HCT116 (cell line): ENCODE measurements around the gene MAEA. TPM values are rescaled to one million over a fixed set of nuclear protein-coding genes. Genes with fewer than 3 reads are reported as not detected.

Experiments
- ATAC-seq: fragments of 200-7000 bp; cut with Tn5 transposase; 2 replicates; pipeline ENCODE4 v1.9.1; 2020; ENCODE audit warnings: mild to moderate bottlenecking, moderate library complexity
- BruUV-seq: library from RNA; stranded (reverse); fragments of 400-500 nt; replicated peaks from 2 replicates; lab custom pipeline; 2021; lab: Mats Ljungman, UMichigan
- CTCF ChIA-PET: fragments of 300-600 bp; sonication (Branson Sonifier 250); formaldehyde crosslinking; loops from one replicate; lab custom pipeline; 2021; ENCODE audit warnings: antibody characterized with exemption; lab: Charles Lee
- POLR2A ChIA-PET: fragments of 300-600, 350-600 bp; sonication (Branson Sonifier 250); formaldehyde crosslinking; loops from one replicate; lab custom pipeline; 2021; ENCODE audit warnings: antibody characterized with exemption; lab: Charles Lee
- RAD21 ChIA-PET, 2 experiments: fragments of 300-600 bp; sonication (Branson Sonifier 250); formaldehyde crosslinking; loops; one replicate each; lab custom pipeline; 2023; ENCODE audit warnings: low total read pairs in 2 of 2; ENCODE audit not compliant: uncharacterized antibody in 2 of 2, unreplicated experiment in 2 of 2, low non-redundant PET in 1 of 2; lab: Charles Lee
- DNase-seq: peaks from one replicate; pipeline ENCODE4 v3.0.0-alpha.2; 2010; ENCODE audit warnings: low read depth, low spot score
- H2AFZ ChIP-seq: fragments of 200-600 bp; shearing (Covaris generic), sonication (generic); 2 replicates; pipeline ENCODE4 v1.6.1; 2017; ENCODE audit warnings: low read depth, mixed run types, mixed read lengths, antibody characterized with exemption, low read length; ENCODE audit not compliant: poor library complexity, severe bottlenecking
- H3K27ac ChIP-seq: 2 replicates; pipeline ENCODE4 v1.5.1; 2012; ENCODE audit warnings: low read depth, low read length
- H3K27me3 ChIP-seq: fragments of 200-600 bp; sonication (generic); 2 replicates; pipeline ENCODE4 v1.6.1; 2016; ENCODE audit warnings: mixed run types, low read length, mixed read lengths; ENCODE audit not compliant: insufficient read depth
- H3K36me3 ChIP-seq, 2 experiments: fragments of 200-500 bp in 1 of 2; fragments of 200-600 bp in 1 of 2; sonication (Bioruptor generic) in 1 of 2; sonication (generic) in 1 of 2; 2 replicates each; pipeline versions ENCODE4 v1.5.1 to v1.6.1; 2014 to 2016; ENCODE audit warnings: low read length in 2 of 2, inconsistent platforms in 1 of 2, mixed read lengths in 1 of 2, mixed run types in 1 of 2; ENCODE audit not compliant: insufficient read depth in 2 of 2, control insufficient read depth in 1 of 2
- H3K4me1 ChIP-seq, 2 experiments: fragments of 200-600 bp in 1 of 2; sonication (generic) in 1 of 2; 2 replicates each; pipeline versions ENCODE4 v1.5.1 to v1.6.1; 2012 to 2017; ENCODE audit warnings: low read length in 2 of 2, inconsistent platforms in 1 of 2, mild to moderate bottlenecking in 1 of 2, mixed read lengths in 1 of 2, mixed run types in 1 of 2, moderate library complexity in 1 of 2; ENCODE audit not compliant: insufficient read depth in 2 of 2, control insufficient read depth in 1 of 2
- H3K4me2 ChIP-seq: fragments of 200-600 bp; sonication (generic); 2 replicates; pipeline ENCODE4 v1.6.1; 2017; ENCODE audit warnings: mixed run types, low read length, mixed read lengths
- H3K4me3 ChIP-seq, 2 experiments: fragments of 200-600 bp in 1 of 2; sonication (generic) in 1 of 2; replicated peaks in 1 of 2; 2 replicates each; pipeline ENCODE4 v1.5.1; 2011 to 2016; ENCODE audit warnings: low read length in 2 of 2, control low read depth in 1 of 2, low read depth in 1 of 2, mild to moderate bottlenecking in 1 of 2, mixed read lengths in 1 of 2, mixed run types in 1 of 2
- H3K79me2 ChIP-seq: fragments of 200-600 bp; sonication (generic); 2 replicates; pipeline ENCODE4 v1.6.1; 2017; ENCODE audit warnings: mild to moderate bottlenecking, mixed run types, low read length, moderate library complexity, mixed read lengths; ENCODE audit not compliant: insufficient read depth
- H3K9ac ChIP-seq: fragments of 200-600 bp; sonication (generic); 2 replicates; pipeline ENCODE4 v1.6.1; 2016; ENCODE audit warnings: low read length, mixed read lengths
- H3K9me2 ChIP-seq: fragments of 200-600 bp; sonication (generic), shearing (Covaris generic); 2 replicates; pipeline ENCODE4 v1.6.1; 2017; ENCODE audit warnings: mixed run types, mild to moderate bottlenecking, moderate library complexity; ENCODE audit not compliant: insufficient read depth
- H3K9me3 ChIP-seq, 2 experiments: fragments of 200-500 bp in 1 of 2; fragments of 200-600 bp in 1 of 2; sonication (Bioruptor generic) in 1 of 2; sonication (generic) in 1 of 2; 2 replicates each; pipeline ENCODE4 v1.6.1; 2014 to 2017; ENCODE audit warnings: low read length in 2 of 2, mixed read lengths in 2 of 2, inconsistent platforms in 1 of 2, low read depth in 1 of 2, mild to moderate bottlenecking in 1 of 2, mixed run types in 1 of 2, moderate library complexity in 1 of 2; ENCODE audit not compliant: control insufficient read depth in 1 of 2, insufficient read depth in 1 of 2
- H4K20me1 ChIP-seq: fragments of 200-600 bp; sonication (generic), shearing (Covaris generic); 2 replicates; pipeline ENCODE4 v1.6.1; 2017; ENCODE audit warnings: mixed run types, mild to moderate bottlenecking, moderate library complexity; ENCODE audit not compliant: insufficient read depth
- CBX3 ChIP-seq: IDR thresholded peaks from 2 replicates; pipeline ENCODE4 v1.6.1; 2012; ENCODE audit warnings: low read depth
- EGR1 ChIP-seq: IDR thresholded peaks from 2 replicates; pipeline ENCODE4 v1.6.1; 2012; ENCODE audit warnings: low read depth
- EZH2phosphoT487 ChIP-seq: fragments of 200-600 bp; IDR thresholded peaks from 2 replicates; pipeline ENCODE4 v1.6.1; 2018; ENCODE audit warnings: antibody characterized with exemption, borderline replicate concordance
- JUND ChIP-seq: IDR thresholded peaks from 2 replicates; pipeline ENCODE4 v1.6.1; 2012
- MAX ChIP-seq: IDR thresholded peaks from 2 replicates; pipeline ENCODE4 v1.6.1; 2012
- POLR2A ChIP-seq: IDR thresholded peaks from 2 replicates; pipeline ENCODE4 v1.7.0; 2011; ENCODE audit warnings: borderline replicate concordance; ENCODE audit not compliant: insufficient read depth, insufficient read length; ENCODE audit errors: extremely low read depth
- SIN3A ChIP-seq: IDR thresholded peaks from 2 replicates; pipeline ENCODE4 v1.6.1; 2012; ENCODE audit warnings: low read depth
- ZNF274 ChIP-seq: fragments of 200-500 bp; sonication (Bioruptor generic); IDR thresholded peaks from 2 replicates; pipeline ENCODE4 v1.6.1; 2014; ENCODE audit warnings: mild to moderate bottlenecking, low read depth, low read length, inconsistent platforms
- intact Hi-C: fragments of 100-400 bp; cut with micrococcal nuclease; formaldehyde crosslinking; loops from 2 replicates; pipeline ENCODE4 v1.10.0; 2022
- total RNA-seq: library from RNA; stranded (reverse); gene quantifications from one replicate; pipeline ENCODE4 v1.2.1, GENCODE V29; 2021; ENCODE audit not compliant: unreplicated experiment

The MAEA gene
- total RNA-seq, 1 experiment from 2014 or later = 88.3 TPM

DNA sequence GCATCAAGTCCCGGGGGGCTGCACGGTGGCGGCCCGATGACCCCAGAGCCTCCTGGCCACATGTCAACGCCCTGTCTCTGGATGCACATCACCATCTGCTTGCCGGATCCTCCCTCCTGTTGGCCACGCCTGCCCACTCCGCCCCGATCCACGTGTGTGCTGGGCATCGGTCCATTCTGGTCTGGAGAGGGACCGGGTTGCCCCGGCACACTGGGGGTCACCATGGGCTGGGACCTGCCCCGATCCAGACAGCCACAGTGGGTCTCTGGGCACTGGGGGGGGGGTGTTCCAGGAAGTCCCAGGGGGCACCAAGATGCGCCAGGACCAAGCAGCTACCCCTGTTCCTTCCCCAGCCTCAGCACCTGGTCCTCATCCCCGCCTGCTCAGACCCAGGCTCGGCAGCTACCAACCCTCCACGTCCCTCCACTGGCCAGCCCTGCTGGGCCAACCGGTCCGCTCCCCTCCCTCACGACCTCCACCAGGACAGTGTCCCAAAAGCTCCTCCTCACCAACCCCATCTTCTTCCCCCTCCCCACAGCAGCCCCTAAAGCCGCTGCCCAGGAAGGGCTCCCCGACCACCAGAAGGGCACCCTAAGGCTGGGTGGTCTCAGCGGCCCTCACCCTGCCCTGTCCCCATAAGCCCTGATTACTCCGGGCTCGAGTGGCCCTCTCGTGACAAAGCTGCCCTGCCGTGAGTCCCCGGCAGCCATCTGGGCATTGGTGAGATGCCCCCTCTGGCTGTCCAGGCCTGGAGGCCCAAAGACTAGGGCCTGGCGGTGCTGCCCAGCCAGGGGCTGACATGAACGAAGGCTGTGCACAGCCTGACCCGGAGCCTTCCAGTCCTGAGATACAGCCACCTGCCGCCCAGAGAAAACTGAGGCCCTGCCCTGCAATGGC lies 45.4 kb upstream of the MAEA start:
- no peaks in the 10 kb centered on the region for H3K9me2 ChIP-seq
- ChIA-PET CTCF (interaction anchor here (1.3 kb wide), 1 partner anchor 24 kb away, joined by 3 read pairs; no protein-coding TSS in a partner anchor), RAD21 (no interaction called here), POLR2A (no interaction called here)
- H3K4me3 ChIP-seq = no peak overlapping the region
- BruUV-seq = no TSS peak
- intact Hi-C loops = no loop called here
- no peak overlapping the region for H3K27ac ChIP-seq
- H3K27me3 ChIP-seq = no peaks in the 10 kb centered on the region
- H3K4me1 ChIP-seq = peaks cover 9 to 12% of the 10 kb centered on the region in 2 experiments
- peaks cover 4 to 6% of the 10 kb centered on the region in 2 experiments; a peak in 3 of 4 replicates for H3K36me3 ChIP-seq
- ATAC-seq (no peak), DNase-seq (no peak)
- H3K79me2 ChIP-seq = peaks cover 84% of the 10 kb centered on the region
- no peak for TF ChIP-seq EZH2phosphoT487
- no peak for TF ChIP-seq SIN3A
- H4K20me1 ChIP-seq = no peaks in the 10 kb centered on the region
- H3K9me3 ChIP-seq = no peaks in the 10 kb centered on the region
- H3K4me2 ChIP-seq = no peak overlapping the region
- H2AFZ ChIP-seq = no peak overlapping the region
- no peak overlapping the region for H3K9ac ChIP-seq

- POLR2A ChIA-PET = no interaction called here
- RAD21 ChIA-PET = no interaction called here
- TF ChIP-seq CBX3 (no peak), SIN3A (no peak), MAX (no peak), ZNF274 (no peak), EGR1 (no peak), POLR2A (no peak), JUND (no peak)
- CTCF ChIA-PET = interaction anchor here (1.3 kb wide), 1 partner anchor 23 kb away, joined by 3 read pairs; no protein-coding TSS in a partner anchor
- Histone ChIP-seq H3K79me2 (peaks cover 82% of the 10 kb centered on the region), H3K27ac (no peak overlapping the region; the same call in 1 of the 2 replicates), H2AFZ (no peak overlapping the region), H3K9me2 (no peaks in the 10 kb centered on the region), H4K20me1 (no peaks in the 10 kb centered on the region), H3K4me3 (no peak overlapping the region), H3K9ac (no peak overlapping the region), H3K4me1 (peaks cover 12 to 19% of the 10 kb centered on the region in 2 experiments), H3K36me3 (peaks cover 4 to 6% of the 10 kb centered on the region in 2 experiments; a peak in 3 of 4 replicates), H3K4me2 (no peak overlapping the region), H3K27me3 (no peaks in the 10 kb centered on the region), H3K9me3 (no peaks in the 10 kb centered on the region)
- DNase-seq (no peak), ATAC-seq (no peak)
- intact Hi-C loops = no loop called here
- BruUV-seq = no TSS peak
Observed at GRCh38 chr4:1244978-1245471, 44.7 kb upstream of the MAEA start.
